Cardiac muscle cell (in vitro differentiated cells and primary cell): Measurements from ENCODE around the gene RNLS. TPM values are rescaled to one million over a fixed set of nuclear protein-coding genes. Genes with fewer than 3 reads are reported as not detected.

Source experiments
- DNase-seq, 2 donors: peaks; one replicate each; pipeline versions ENCODE4 v3.0.0 to v3.0.0-alpha.2; 2010 to 2017; ENCODE audit warnings: low read depth in 1 of 2, low spot score in 1 of 2
- H3K27ac ChIP-seq: fragments of 200-600 bp; sonication (generic); 2 replicates; pipeline ENCODE4 v1.5.1; 2016
- H3K27me3 ChIP-seq: fragments of 200-600 bp; sonication (generic); 2 replicates; pipeline ENCODE4 v1.6.0; 2016; ENCODE audit warnings: control low read depth
- H3K36me3 ChIP-seq: fragments of 200-600 bp; sonication (generic); 2 replicates; pipeline ENCODE4 v1.5.1; 2016; ENCODE audit warnings: control low read depth
- H3K4me1 ChIP-seq: fragments of 200-600 bp; sonication (generic); 2 replicates; pipeline ENCODE4 v1.8.1; 2017; ENCODE audit warnings: low read depth, mild to moderate bottlenecking, mixed run types
- H3K4me3 ChIP-seq: fragments of 200-600 bp; sonication (generic); 2 replicates; pipeline ENCODE4 v1.5.1; 2016; ENCODE audit warnings: mild to moderate bottlenecking
- H3K9me3 ChIP-seq: fragments of 200-600 bp; sonication (generic); 2 replicates; pipeline ENCODE4 v1.5.1; 2017; ENCODE audit warnings: low read depth, mild to moderate bottlenecking, control low read depth
- polyA plus RNA-seq: library from polyadenylated mRNA; unstranded; fragments of >200 nt; fragmentation: Nextera tagmentation; extraction: Ambion mirVana; gene quantifications from 2 replicates; pipeline ENCODE4 v1.2.1, GENCODE V29; 2016
- total RNA-seq: library from RNA; depleted of rRNA; stranded (reverse); fragments of >200 nt; gene quantifications from 2 replicates; pipeline ENCODE4 v1.2.3, GENCODE V29; 2016
- TF ChIP-seq, protein P1 (sequence below): IDR thresholded peaks from 2 replicates; pipeline ENCODE4 v1.5.1; 2012; ENCODE audit warnings: low read depth, mild to moderate bottlenecking, low read length

RNLS gene
- total and polyA plus RNA-seq, 2 experiments from 2014 or later, result 6.9 to 13.9 TPM

- H3K27ac ChIP-seq, result no peak overlapping the region
- DNase-seq, result peak; percentile 55 to 91
- no peak overlapping the region for H3K4me3 ChIP-seq
- no peaks in the 10 kb centered on the region for H3K36me3 ChIP-seq
- no peaks in the 10 kb centered on the region for H3K27me3 ChIP-seq
- TF ChIP-seq, protein P1, sequence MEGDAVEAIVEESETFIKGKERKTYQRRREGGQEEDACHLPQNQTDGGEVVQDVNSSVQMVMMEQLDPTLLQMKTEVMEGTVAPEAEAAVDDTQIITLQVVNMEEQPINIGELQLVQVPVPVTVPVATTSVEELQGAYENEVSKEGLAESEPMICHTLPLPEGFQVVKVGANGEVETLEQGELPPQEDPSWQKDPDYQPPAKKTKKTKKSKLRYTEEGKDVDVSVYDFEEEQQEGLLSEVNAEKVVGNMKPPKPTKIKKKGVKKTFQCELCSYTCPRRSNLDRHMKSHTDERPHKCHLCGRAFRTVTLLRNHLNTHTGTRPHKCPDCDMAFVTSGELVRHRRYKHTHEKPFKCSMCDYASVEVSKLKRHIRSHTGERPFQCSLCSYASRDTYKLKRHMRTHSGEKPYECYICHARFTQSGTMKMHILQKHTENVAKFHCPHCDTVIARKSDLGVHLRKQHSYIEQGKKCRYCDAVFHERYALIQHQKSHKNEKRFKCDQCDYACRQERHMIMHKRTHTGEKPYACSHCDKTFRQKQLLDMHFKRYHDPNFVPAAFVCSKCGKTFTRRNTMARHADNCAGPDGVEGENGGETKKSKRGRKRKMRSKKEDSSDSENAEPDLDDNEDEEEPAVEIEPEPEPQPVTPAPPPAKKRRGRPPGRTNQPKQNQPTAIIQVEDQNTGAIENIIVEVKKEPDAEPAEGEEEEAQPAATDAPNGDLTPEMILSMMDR, result peak; percentile 87
- no peaks in the 10 kb centered on the region for H3K4me1 ChIP-seq
- H3K9me3 ChIP-seq, result no peaks in the 10 kb centered on the region
Measured at GRCh38 chr10:88553116-88553752, 29.9 kb downstream of the RNLS start.

GRCh38 chr10:88551246-88551645, 31.9 kb downstream of the RNLS start:
- TF ChIP-seq, protein P1, result no peak
- no peak for DNase-seq
- H3K4me3 ChIP-seq, result no peak overlapping the region
- H3K9me3 ChIP-seq, result no peaks in the 10 kb centered on the region
- no peaks in the 10 kb centered on the region for H3K36me3 ChIP-seq
- no peak overlapping the region for H3K27ac ChIP-seq
- H3K4me1 ChIP-seq, result no peaks in the 10 kb centered on the region
- no peaks in the 10 kb centered on the region for H3K27me3 ChIP-seq

- H3K4me1 ChIP-seq, result no peaks in the 10 kb centered on the region
- no peak for DNase-seq
- H3K9me3 ChIP-seq, result no peaks in the 10 kb centered on the region
- H3K27ac ChIP-seq, result no peak overlapping the region
- no peaks in the 10 kb centered on the region for H3K27me3 ChIP-seq
- no peaks in the 10 kb centered on the region for H3K36me3 ChIP-seq
- TF ChIP-seq, protein P1, result no peak
- no peak overlapping the region for H3K4me3 ChIP-seq
Measured at GRCh38 chr10:88546497-88546896, 36.6 kb downstream of the RNLS start.

DNA sequence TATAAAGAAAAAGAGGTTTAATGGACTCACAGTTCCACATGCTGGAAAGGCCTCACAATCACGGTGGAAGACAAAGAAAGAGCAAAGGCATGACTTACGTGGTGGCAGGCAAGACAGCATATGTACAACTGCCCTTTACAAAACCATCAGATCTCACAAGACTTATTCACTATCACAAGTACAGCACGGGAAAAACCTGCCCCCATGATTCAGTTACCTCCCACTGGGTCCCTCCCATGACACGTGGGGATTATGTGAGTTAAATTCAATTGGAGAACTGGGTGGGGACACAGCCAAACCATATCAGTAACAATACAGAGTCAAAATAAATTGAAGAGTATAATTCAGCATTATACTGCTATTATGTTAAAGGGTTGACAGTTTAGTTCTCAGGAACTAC, 37.8 kb downstream of the RNLS start:
- H3K4me3 ChIP-seq, result no peak overlapping the region
- H3K9me3 ChIP-seq, result no peaks in the 10 kb centered on the region
- no peak for DNase-seq
- no peak overlapping the region for H3K27ac ChIP-seq
- no peaks in the 10 kb centered on the region for H3K36me3 ChIP-seq
- no peaks in the 10 kb centered on the region for H3K4me1 ChIP-seq
- H3K27me3 ChIP-seq, result no peaks in the 10 kb centered on the region
- TF ChIP-seq, protein P1, result no peak

DNA sequence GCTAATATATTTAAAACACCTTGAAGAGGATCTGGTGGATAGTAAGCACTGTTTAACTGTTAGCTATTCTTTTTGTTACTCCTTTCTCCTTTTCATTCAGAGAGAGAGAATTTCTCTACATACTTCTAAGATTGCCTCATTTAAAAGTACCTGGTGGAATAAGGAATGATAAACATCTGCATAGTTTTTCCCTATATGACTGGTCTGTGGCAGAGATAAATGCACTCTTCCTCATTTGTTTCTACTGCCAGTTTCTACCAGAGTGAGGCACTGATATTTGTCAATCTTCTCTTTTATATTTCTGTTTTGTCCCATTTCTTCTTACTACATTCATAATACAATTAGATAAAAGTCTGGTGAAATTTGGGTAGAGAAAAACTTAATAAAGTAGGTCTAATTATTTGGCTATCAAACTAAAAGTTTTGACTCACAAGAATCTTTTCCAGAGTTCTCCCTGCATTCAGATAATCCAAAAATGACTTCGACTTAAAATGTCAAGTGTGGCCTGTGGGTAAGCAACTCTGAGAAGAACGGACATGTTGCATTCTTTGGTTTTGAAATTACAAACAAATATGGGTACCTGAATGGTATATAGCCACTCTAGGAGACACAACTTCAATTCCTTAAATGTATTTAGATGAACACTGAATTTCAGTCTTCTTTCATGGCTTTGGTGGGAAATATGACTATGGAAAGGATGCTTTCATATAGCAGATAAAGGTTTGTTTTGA, 38.8 kb downstream of the RNLS start:
- Histone ChIP-seq H3K4me1 (no peaks in the 10 kb centered on the region), H3K36me3 (no peaks in the 10 kb centered on the region), H3K27ac (no peak overlapping the region), H3K27me3 (no peaks in the 10 kb centered on the region), H3K9me3 (no peaks in the 10 kb centered on the region), H3K4me3 (no peak overlapping the region)
- TF ChIP-seq, protein P1, result no peak
- DNase-seq, result no peak
